Panc1 (cell line): ENCODE results near the gene FOXP4. TPM values are rescaled to one million over a fixed set of nuclear protein-coding genes. Genes with fewer than 3 reads are reported as not detected.

Experiments
- ATAC-seq: fragments of 200-7000 bp; cut with Tn5 transposase; 2 replicates; pipeline ENCODE4 v1.9.1; 2020; ENCODE audit warnings: mild to moderate bottlenecking, moderate library complexity
- BruUV-seq: library from RNA; stranded (reverse); fragments of 400-500 nt; replicated peaks from 2 replicates; lab custom pipeline; 2021; lab: Mats Ljungman, UMichigan
- CTCF ChIA-PET: fragments of 300-600 bp; sonication (Branson Sonifier 250); formaldehyde crosslinking; loops from one replicate; lab custom pipeline; 2022; ENCODE audit warnings: antibody characterized with exemption; lab: Charles Lee
- POLR2A ChIA-PET: fragments of 300-600 bp; sonication (Branson Sonifier 250); formaldehyde crosslinking; loops from one replicate; lab custom pipeline; 2022; ENCODE audit warnings: antibody characterized with exemption; lab: Charles Lee
- DNase-seq: peaks from one replicate; pipeline ENCODE4 v3.0.0-alpha.2; 2010; ENCODE audit warnings: low read depth, low spot score
- H3K27ac ChIP-seq: 2 replicates; pipeline ENCODE4 v1.5.1; 2011; ENCODE audit warnings: mild to moderate bottlenecking, low read length, inconsistent platforms
- H3K27me3 ChIP-seq: fragments of 200-500 bp; sonication (Bioruptor generic); 2 replicates; pipeline ENCODE4 v1.6.0; 2014; ENCODE audit warnings: low read length, inconsistent platforms; ENCODE audit not compliant: control insufficient read depth, insufficient read depth
- H3K36me3 ChIP-seq: fragments of 200-500 bp; sonication (Bioruptor generic); 2 replicates; pipeline ENCODE4 v1.5.1; 2014; ENCODE audit warnings: inconsistent platforms, mild to moderate bottlenecking, low read length, moderate library complexity; ENCODE audit not compliant: control insufficient read depth, insufficient read depth
- H3K4me1 ChIP-seq: 2 replicates; pipeline ENCODE4 v1.5.1; 2011; ENCODE audit warnings: inconsistent platforms, mild to moderate bottlenecking, low read length, moderate library complexity; ENCODE audit not compliant: control insufficient read depth, insufficient read depth
- H3K4me3 ChIP-seq, 2 experiments: 2 replicates each; pipeline ENCODE4 v1.5.1; 2011 to 2012; ENCODE audit warnings: low read depth in 2 of 2, low read length in 2 of 2, mild to moderate bottlenecking in 2 of 2, inconsistent platforms in 1 of 2, moderate library complexity in 1 of 2
- H3K9me3 ChIP-seq: fragments of 200-500 bp; sonication (Bioruptor generic); 2 replicates; pipeline ENCODE4 v1.5.1; 2014; ENCODE audit warnings: low read depth, mild to moderate bottlenecking, inconsistent platforms, low read length, moderate library complexity; ENCODE audit not compliant: control insufficient read depth, insufficient read depth
- CTCF ChIP-seq: fragments of 450-650 bp; IDR thresholded peaks from 2 replicates; pipeline ENCODE4 v1.5.1; 2017; ENCODE audit warnings: mild to moderate bottlenecking
- POLR2AphosphoS5 ChIP-seq: IDR thresholded peaks from 2 replicates; pipeline ENCODE4 v1.6.1; 2012; ENCODE audit warnings: mild to moderate bottlenecking, low read depth, low read length, moderate library complexity
- REST ChIP-seq, 2 experiments: IDR thresholded peaks; 2 replicates each; pipeline ENCODE4 v1.6.1; 2011 to 2012; ENCODE audit warnings: low read depth in 2 of 2, control low read depth in 1 of 2, low read length in 1 of 2, mild to moderate bottlenecking in 1 of 2, moderate library complexity in 1 of 2; ENCODE audit not compliant: insufficient read depth in 1 of 2
- SIN3A ChIP-seq: IDR thresholded peaks from 2 replicates; pipeline ENCODE4 v1.6.1; 2012; ENCODE audit warnings: low read depth, mild to moderate bottlenecking, low read length, moderate library complexity, borderline replicate concordance; ENCODE audit not compliant: insufficient read depth
- TCF7L2 ChIP-seq: IDR thresholded peaks from 2 replicates; pipeline ENCODE4 v1.6.1; 2011; ENCODE audit warnings: mild to moderate bottlenecking, low read depth, low read length, inconsistent platforms
- in situ Hi-C: cut with HindIII; loops from 2 replicates; pipeline ENCODE4 v1.10.0; 2016; ENCODE audit warnings: low sequenced_read_pairs, low pct_unique_long_range_greater_than_20kb
- intact Hi-C: fragments of 100-400 bp; cut with micrococcal nuclease; formaldehyde crosslinking; loops from one replicate; pipeline ENCODE4 v1.10.0; 2022; ENCODE audit not compliant: unreplicated experiment
- total RNA-seq: library from RNA; stranded (reverse); gene quantifications from one replicate; pipeline ENCODE4 v1.2.1, GENCODE V29; 2021; ENCODE audit not compliant: unreplicated experiment

Gene FOXP4
- total RNA-seq, 1 experiment from 2014 or later, result 30.4 TPM

- Histone ChIP-seq H3K4me1 (no peaks in the 10 kb centered on the region), H3K36me3 (no peaks in the 10 kb centered on the region), H3K27me3 (no peaks in the 10 kb centered on the region), H3K9me3 (no peaks in the 10 kb centered on the region), H3K4me3 (no peak overlapping the region), H3K27ac (no peak overlapping the region)
- BruUV-seq, result TSS peak; percentile 38
- ChIA-PET POLR2A (no interaction called here), CTCF (no interaction called here)
- in situ Hi-C loops (no loop called here), intact Hi-C loops (no loop called here)
- DNase-seq, result no peak
- ATAC-seq, result no peak
- no peak for TF ChIP-seq TCF7L2
- TF ChIP-seq REST (IDR thresholded peaks at IDR 0.05; ENCODE audit: insufficient read depth in 1 of 2, low read depth in 2 of 2, low read length in 1 of 2), result no peak
- TF ChIP-seq POLR2AphosphoS5, result no peak
- TF ChIP-seq SIN3A, result no peak
- no peak for TF ChIP-seq CTCF
Measured at GRCh38 chr6:41557335-41557734, 11.2 kb downstream of the FOXP4 start.

- H3K27me3 ChIP-seq, result no peaks in the 10 kb centered on the region
- H3K4me1 ChIP-seq, result no peaks in the 10 kb centered on the region
- no peak overlapping the region for H3K27ac ChIP-seq
- H3K9me3 ChIP-seq, result no peaks in the 10 kb centered on the region
- POLR2A ChIA-PET, result no interaction called here
- CTCF ChIA-PET, result no interaction called here
- intact Hi-C loops, result no loop called here
- no peak for ATAC-seq
- no peak for TF ChIP-seq CTCF
- TF ChIP-seq POLR2AphosphoS5, result no peak
- no peak for TF ChIP-seq REST (IDR thresholded peaks at IDR 0.05; ENCODE audit: insufficient read depth in 1 of 2, low read depth in 2 of 2, low read length in 1 of 2)
- TF ChIP-seq SIN3A, result no peak
- TF ChIP-seq TCF7L2, result no peak
- in situ Hi-C loops, result no loop called here
- DNase-seq, result no peak
- BruUV-seq, result no TSS peak
- H3K4me3 ChIP-seq, result no peak overlapping the region
- no peaks in the 10 kb centered on the region for H3K36me3 ChIP-seq
Measured at GRCh38 chr6:41558033-41558807, 12.0 kb downstream of the FOXP4 start.
